ENCODE results near the gene FUT9. TPM values are rescaled to one million over a fixed set of nuclear protein-coding genes. Genes with fewer than 3 reads are reported as not detected.

FUT9 gene
- polyA plus RNA-seq, 2 of the 4 experiments (the other 2 are of a cell fraction): not detected

DNA sequence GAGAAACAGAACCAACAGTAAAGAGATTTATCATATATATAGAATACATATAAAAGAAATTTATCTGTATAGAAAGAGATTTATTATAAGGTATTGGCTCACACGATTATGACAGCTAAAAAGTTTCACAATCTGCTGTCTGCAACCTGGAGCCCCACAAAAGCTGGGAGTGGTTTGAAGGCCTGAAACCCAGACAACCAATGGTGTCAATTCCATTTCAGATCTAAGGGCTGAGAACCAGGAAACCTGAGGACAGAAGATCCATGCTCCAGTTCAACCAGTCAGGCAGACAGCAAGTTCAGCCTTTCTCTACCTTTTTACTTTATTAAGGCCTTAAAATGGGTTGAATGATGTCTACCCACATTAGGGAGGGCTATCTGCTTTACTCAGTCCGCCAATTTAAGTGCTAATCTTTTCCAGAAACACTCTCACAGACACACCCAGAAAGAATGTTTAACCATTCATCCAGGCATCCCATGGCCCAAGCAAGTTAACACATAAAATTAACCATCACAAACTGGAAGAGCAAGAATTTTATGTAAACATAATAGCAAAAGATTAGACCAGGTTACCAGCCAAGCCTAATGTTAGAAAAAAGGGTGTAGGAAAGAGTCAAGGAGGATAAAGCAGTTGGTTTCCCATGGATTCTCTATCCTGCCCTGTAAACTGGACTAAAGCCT lies 170.9 kb downstream of the FUT9 start:
- H3K4me3 ChIP-seq: no peak overlapping the region
- H3K4me2 ChIP-seq: no peak overlapping the region
- ChIA-PET POLR2A (no interaction called here), CTCF (no interaction called here)
- no peaks in the 10 kb centered on the region for H3K9me3 ChIP-seq
- DNase-seq (ENCODE audit: low read depth in 1 of 2, low spot score in 1 of 2): no peak
- FAIRE-seq: no peak
- TF ChIP-seq HOXB13 (CRISPR knock-in tag; IDR thresholded peaks at IDR 0.05; ENCODE audit: low read depth): no peak
- TF ChIP-seq TP53 (CRISPR knock-in tag; IDR thresholded peaks at IDR 0.05): no peak
- no peak for TF ChIP-seq MAFK (IDR thresholded peaks at IDR 0.05; ENCODE audit: partially characterized antibody)
- TF ChIP-seq EHF (CRISPR knock-in tag; IDR thresholded peaks at IDR 0.05): no peak
- TF ChIP-seq CEBPB (IDR thresholded peaks at IDR 0.05): no peak
- H3K27ac ChIP-seq: no peak overlapping the region
- ATAC-seq: no peak
- H3K4me1 ChIP-seq: no peaks in the 10 kb centered on the region
- 2% methylated on average over 2 of the region's 2 CpGs for WGBS (ENCODE audit: missing lambda C conversion rate)

DNA sequence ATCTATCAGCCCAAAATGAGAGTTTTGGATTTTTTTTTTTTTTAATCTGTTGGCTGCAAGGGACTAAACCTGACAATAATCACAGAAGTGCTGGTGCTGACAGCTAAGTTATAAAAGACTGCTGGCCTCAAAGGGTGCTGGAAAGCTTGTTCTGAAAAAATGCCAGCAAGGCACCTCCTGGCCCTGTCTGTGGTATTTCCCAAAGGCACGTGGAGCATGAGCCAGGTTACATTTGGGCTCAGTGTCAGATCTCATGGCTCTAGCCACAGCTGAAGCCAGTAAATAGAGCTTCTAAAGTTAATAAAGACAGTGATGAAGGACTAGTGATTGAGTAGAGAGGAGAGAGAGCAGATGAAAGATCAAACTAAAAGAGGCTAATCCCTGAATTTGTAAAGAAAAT lies 178.9 kb downstream of the FUT9 start:
- CTCF ChIA-PET: no interaction called here
- H3K4me1 ChIP-seq: no peaks in the 10 kb centered on the region
- POLR2A ChIA-PET: no interaction called here
- WGBS (ENCODE audit: missing lambda C conversion rate): 0% methylated on average over 1 of the region's 1 CpG
- FAIRE-seq (no peak), ATAC-seq (no peak), DNase-seq (ENCODE audit: low read depth in 1 of 2, low spot score in 1 of 2) (no peak)
- H3K9me3 ChIP-seq: no peaks in the 10 kb centered on the region
- TF ChIP-seq, protein P1, sequence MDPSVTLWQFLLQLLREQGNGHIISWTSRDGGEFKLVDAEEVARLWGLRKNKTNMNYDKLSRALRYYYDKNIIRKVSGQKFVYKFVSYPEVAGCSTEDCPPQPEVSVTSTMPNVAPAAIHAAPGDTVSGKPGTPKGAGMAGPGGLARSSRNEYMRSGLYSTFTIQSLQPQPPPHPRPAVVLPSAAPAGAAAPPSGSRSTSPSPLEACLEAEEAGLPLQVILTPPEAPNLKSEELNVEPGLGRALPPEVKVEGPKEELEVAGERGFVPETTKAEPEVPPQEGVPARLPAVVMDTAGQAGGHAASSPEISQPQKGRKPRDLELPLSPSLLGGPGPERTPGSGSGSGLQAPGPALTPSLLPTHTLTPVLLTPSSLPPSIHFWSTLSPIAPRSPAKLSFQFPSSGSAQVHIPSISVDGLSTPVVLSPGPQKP (IDR thresholded peaks at IDR 0.05; ENCODE audit: low read depth, low read length): no peak
- no peak for TF ChIP-seq MYC (IDR thresholded peaks at IDR 0.05; ENCODE audit: borderline replicate concordance, low read length)
- TF ChIP-seq, protein P2, sequence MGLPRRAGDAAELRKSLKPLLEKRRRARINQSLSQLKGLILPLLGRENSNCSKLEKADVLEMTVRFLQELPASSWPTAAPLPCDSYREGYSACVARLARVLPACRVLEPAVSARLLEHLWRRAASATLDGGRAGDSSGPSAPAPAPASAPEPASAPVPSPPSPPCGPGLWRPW (IDR thresholded peaks at IDR 0.05): no peak
- no peak for TF ChIP-seq FOXS1 (CRISPR knock-in tag; IDR thresholded peaks at IDR 0.05)
- TF ChIP-seq ZC3H11A (IDR thresholded peaks at IDR 0.05): no peak
- no peak overlapping the region for H3K4me3 ChIP-seq
- no peak overlapping the region for H3K4me2 ChIP-seq
- no peak overlapping the region for H3K27ac ChIP-seq

DNA sequence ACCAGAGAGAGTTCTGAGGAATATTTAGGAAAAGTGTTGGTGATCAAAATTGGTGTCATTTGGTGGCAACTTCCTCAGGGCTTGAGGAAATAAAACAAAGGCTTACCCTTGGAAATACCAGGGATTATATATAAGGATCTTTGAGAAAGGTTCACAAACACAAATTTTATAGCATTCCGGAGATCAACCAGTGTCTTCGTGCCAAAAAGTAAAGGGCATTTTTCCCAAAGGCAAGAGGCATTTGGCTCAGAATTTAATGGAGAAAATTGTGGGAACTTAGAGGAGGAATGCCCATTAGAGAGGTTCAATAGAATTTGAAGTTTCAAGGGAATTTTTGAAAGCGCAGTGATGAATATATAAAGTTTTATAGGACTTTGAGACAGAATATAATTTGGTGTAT lies 179.5 kb downstream of the FUT9 start:
- 25% methylated on average over 3 of the region's 3 CpGs for WGBS (ENCODE audit: missing lambda C conversion rate)
- DNase-seq (ENCODE audit: low read depth in 1 of 2, low spot score in 1 of 2) (no peak), ATAC-seq (no peak), FAIRE-seq (no peak)
- Histone ChIP-seq H3K4me3 (no peak overlapping the region), H3K4me1 (no peaks in the 10 kb centered on the region), H3K9me3 (no peaks in the 10 kb centered on the region), H3K27ac (no peak overlapping the region), H3K4me2 (no peak overlapping the region)
- ChIA-PET CTCF (no interaction called here), POLR2A (no interaction called here)
- TF ChIP-seq HEYL (CRISPR knock-in tag; IDR thresholded peaks at IDR 0.05) (no peak), HOXB13 (CRISPR knock-in tag; IDR thresholded peaks at IDR 0.05; ENCODE audit: low read depth) (no peak), POLR2AphosphoS2 (conservative IDR thresholded peaks at IDR 0.05; ENCODE audit: low read length) (no peak), TP53 (CRISPR knock-in tag; IDR thresholded peaks at IDR 0.05) (no peak), CHD4 (IDR thresholded peaks at IDR 0.05; ENCODE audit: borderline replicate concordance) (no peak), CEBPB (IDR thresholded peaks at IDR 0.05) (no peak), KDM1A (IDR thresholded peaks at IDR 0.05; ENCODE audit: low read depth) (no peak), CBX2 (IDR thresholded peaks at IDR 0.05; ENCODE audit: borderline replicate concordance, low read depth) (no peak), GATA3 (IDR thresholded peaks at IDR 0.05; ENCODE audit: borderline replicate concordance) (no peak), MAFK (IDR thresholded peaks at IDR 0.05; ENCODE audit: partially characterized antibody) (no peak), FOXS1 (CRISPR knock-in tag; IDR thresholded peaks at IDR 0.05) (no peak)
- TF ChIP-seq, protein P3, sequence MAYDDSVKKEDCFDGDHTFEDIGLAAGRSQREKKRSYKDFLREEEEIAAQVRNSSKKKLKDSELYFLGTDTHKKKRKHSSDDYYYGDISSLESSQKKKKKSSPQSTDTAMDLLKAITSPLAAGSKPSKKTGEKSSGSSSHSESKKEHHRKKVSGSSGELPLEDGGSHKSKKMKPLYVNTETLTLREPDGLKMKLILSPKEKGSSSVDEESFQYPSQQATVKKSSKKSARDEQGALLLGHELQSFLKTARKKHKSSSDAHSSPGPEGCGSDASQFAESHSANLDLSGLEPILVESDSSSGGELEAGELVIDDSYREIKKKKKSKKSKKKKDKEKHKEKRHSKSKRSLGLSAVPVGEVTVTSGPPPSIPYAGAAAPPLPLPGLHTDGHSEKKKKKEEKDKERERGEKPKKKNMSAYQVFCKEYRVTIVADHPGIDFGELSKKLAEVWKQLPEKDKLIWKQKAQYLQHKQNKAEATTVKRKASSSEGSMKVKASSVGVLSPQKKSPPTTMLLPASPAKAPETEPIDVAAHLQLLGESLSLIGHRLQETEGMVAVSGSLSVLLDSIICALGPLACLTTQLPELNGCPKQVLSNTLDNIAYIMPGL (CRISPR knock-in tag; IDR thresholded peaks at IDR 0.05; ENCODE audit: borderline replicate concordance): no peak
- TF ChIP-seq, protein P4, sequence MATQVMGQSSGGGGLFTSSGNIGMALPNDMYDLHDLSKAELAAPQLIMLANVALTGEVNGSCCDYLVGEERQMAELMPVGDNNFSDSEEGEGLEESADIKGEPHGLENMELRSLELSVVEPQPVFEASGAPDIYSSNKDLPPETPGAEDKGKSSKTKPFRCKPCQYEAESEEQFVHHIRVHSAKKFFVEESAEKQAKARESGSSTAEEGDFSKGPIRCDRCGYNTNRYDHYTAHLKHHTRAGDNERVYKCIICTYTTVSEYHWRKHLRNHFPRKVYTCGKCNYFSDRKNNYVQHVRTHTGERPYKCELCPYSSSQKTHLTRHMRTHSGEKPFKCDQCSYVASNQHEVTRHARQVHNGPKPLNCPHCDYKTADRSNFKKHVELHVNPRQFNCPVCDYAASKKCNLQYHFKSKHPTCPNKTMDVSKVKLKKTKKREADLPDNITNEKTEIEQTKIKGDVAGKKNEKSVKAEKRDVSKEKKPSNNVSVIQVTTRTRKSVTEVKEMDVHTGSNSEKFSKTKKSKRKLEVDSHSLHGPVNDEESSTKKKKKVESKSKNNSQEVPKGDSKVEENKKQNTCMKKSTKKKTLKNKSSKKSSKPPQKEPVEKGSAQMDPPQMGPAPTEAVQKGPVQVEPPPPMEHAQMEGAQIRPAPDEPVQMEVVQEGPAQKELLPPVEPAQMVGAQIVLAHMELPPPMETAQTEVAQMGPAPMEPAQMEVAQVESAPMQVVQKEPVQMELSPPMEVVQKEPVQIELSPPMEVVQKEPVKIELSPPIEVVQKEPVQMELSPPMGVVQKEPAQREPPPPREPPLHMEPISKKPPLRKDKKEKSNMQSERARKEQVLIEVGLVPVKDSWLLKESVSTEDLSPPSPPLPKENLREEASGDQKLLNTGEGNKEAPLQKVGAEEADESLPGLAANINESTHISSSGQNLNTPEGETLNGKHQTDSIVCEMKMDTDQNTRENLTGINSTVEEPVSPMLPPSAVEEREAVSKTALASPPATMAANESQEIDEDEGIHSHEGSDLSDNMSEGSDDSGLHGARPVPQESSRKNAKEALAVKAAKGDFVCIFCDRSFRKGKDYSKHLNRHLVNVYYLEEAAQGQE (IDR thresholded peaks at IDR 0.05): no peak
- TF ChIP-seq, protein P5, sequence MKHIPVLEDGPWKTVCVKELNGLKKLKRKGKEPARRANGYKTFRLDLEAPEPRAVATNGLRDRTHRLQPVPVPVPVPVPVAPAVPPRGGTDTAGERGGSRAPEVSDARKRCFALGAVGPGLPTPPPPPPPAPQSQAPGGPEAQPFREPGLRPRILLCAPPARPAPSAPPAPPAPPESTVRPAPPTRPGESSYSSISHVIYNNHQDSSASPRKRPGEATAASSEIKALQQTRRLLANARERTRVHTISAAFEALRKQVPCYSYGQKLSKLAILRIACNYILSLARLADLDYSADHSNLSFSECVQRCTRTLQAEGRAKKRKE (CRISPR knock-in tag; IDR thresholded peaks at IDR 0.05; ENCODE audit: low read depth): no peak

Data from A549 (cell line).